HepG2 (cell line): Measurements from ENCODE around the gene OVCH1. TPM values are rescaled to one million over a fixed set of nuclear protein-coding genes. Genes with fewer than 3 reads are reported as not detected.

Source experiments
- ATAC-seq: fragments of 200-7000 bp; cut with Tn5 transposase; 3 replicates; pipeline ENCODE4 v1.9.1; 2020; ENCODE audit warnings: mild to moderate bottlenecking, moderate library complexity
- BruUV-seq: library from RNA; stranded (reverse); fragments of 400-500 nt; replicated peaks from 2 replicates; lab custom pipeline; 2021; lab: Mats Ljungman, UMichigan
- CTCF ChIA-PET: fragments of 300-600 bp; formaldehyde crosslinking; extraction: SDS; loops from one replicate; lab custom pipeline; 2021; ENCODE audit warnings: low total read pairs, inconsistent platforms, low intra/inter-chr PET ratio; lab: Yijun Ruan, JAX
- POLR2A ChIA-PET: fragments of 350-600 bp; sonication (Branson Sonifier 250); formaldehyde crosslinking; loops from one replicate; lab custom pipeline; 2020; ENCODE audit warnings: antibody characterized with exemption, inconsistent platforms; lab: Yijun Ruan, JAX
- DNase-seq: peaks from one replicate; pipeline ENCODE4 v3.0.0-alpha.2; 2015; ENCODE audit warnings: low spot score
- FAIRE-seq: peaks from 3 replicates; lab custom pipeline; 2011; peaks lifted over from hg19 to GRCh38; lab: Jason Lieb, UNC
- H2AFZ ChIP-seq: one replicate; pipeline ENCODE4 v1.6.1; 2011; ENCODE audit warnings: low read length, inconsistent platforms
- H3K27ac ChIP-seq: fragments of 300-600 bp; 3 replicates; pipeline ENCODE4 v1.8.0; 2011; ENCODE audit warnings: mixed run types, mild to moderate bottlenecking, mixed read lengths, low read length, inconsistent platforms; ENCODE audit not compliant: insufficient read depth; ENCODE audit errors: extremely low read length
- H3K27me3 ChIP-seq, 2 experiments: fragments of 200-600 bp in 1 of 2; 2 replicates in 1 of 2; 3 replicates in 1 of 2; pipeline versions ENCODE4 v1.6.0 to v1.8.0; 2011; ENCODE audit warnings: low read length in 2 of 2, mild to moderate bottlenecking in 2 of 2, moderate library complexity in 2 of 2, inconsistent platforms in 1 of 2; ENCODE audit not compliant: insufficient read depth in 2 of 2, control insufficient read depth in 1 of 2
- H3K36me3 ChIP-seq, 2 experiments: fragments of 200-600 bp in 1 of 2; replicated peaks in 1 of 2; 2 replicates in 1 of 2; 3 replicates in 1 of 2; pipeline versions ENCODE4 v1.5.1 to v1.8.0; 2011; ENCODE audit warnings: low read length in 2 of 2, inconsistent platforms in 1 of 2; ENCODE audit not compliant: insufficient read depth in 2 of 2, control insufficient read depth in 1 of 2
- H3K4me1 ChIP-seq: 2 replicates; pipeline ENCODE4 v1.5.1; 2012; ENCODE audit warnings: low read length, inconsistent platforms; ENCODE audit not compliant: insufficient read depth
- H3K4me2 ChIP-seq: 2 replicates; pipeline ENCODE4 v1.6.0; 2011; ENCODE audit warnings: low read depth, low read length, inconsistent platforms
- H3K4me3 ChIP-seq, 3 experiments: fragments of 200-600 bp in 1 of 3; sonication (generic), shearing (Covaris generic) in 1 of 3; replicated peaks in 1 of 3; 2 replicates each; pipeline ENCODE4 v1.5.1; 2011 to 2016; ENCODE audit warnings: low read length in 3 of 3, inconsistent platforms in 2 of 3, low read depth in 2 of 3, mild to moderate bottlenecking in 2 of 3, control low read depth in 1 of 3, mixed read lengths in 1 of 3; ENCODE audit not compliant: insufficient read depth in 1 of 3
- H3K79me2 ChIP-seq: one replicate; pipeline ENCODE4 v1.6.1; 2011; ENCODE audit warnings: low read length, inconsistent platforms; ENCODE audit not compliant: insufficient read depth
- H3K9ac ChIP-seq: 2 replicates; pipeline ENCODE4 v1.6.0; 2011; ENCODE audit warnings: mild to moderate bottlenecking, low read depth, low read length, inconsistent platforms; ENCODE audit not compliant: insufficient read depth
- H3K9me3 ChIP-seq: 2 replicates; pipeline ENCODE4 v1.5.1; 2012; ENCODE audit warnings: mild to moderate bottlenecking, low read length
- H4K20me1 ChIP-seq: 2 replicates; pipeline ENCODE4 v1.6.0; 2011; ENCODE audit warnings: inconsistent platforms, mild to moderate bottlenecking, low read length, moderate library complexity; ENCODE audit not compliant: insufficient read depth
- ATF3 ChIP-seq: sonication (generic); formaldehyde crosslinking; IDR thresholded peaks from 2 replicates; pipeline ENCODE4 v1.4.0; 2020; ENCODE audit warnings: missing genetic modification reagents
- FOXK2 ChIP-seq: fragments of 450-650 bp; IDR thresholded peaks from 2 replicates; pipeline ENCODE4 v1.6.1; 2016
- HNF1A ChIP-seq, 2 experiments: sonication (generic) in 1 of 2; formaldehyde crosslinking in 1 of 2; IDR thresholded peaks; 2 replicates each; pipeline versions ENCODE4 v1.4.0 to v1.6.1; 2016 to 2020; ENCODE audit warnings: borderline replicate concordance in 1 of 2, low read depth in 1 of 2, mild to moderate bottlenecking in 1 of 2, missing genetic modification reagents in 1 of 2
- IRF2 ChIP-seq: IDR thresholded peaks from 2 replicates; pipeline ENCODE4 v1.6.1; 2018; ENCODE audit warnings: missing genetic modification reagents, missing compliant biosample characterization
- LCORL ChIP-seq, 2 experiments: fragments of 450-650 bp in 1 of 2; sonication (generic) in 1 of 2; formaldehyde crosslinking in 1 of 2; IDR thresholded peaks; 2 replicates each; pipeline versions ENCODE4 v1.5.0 to v1.6.1; 2017 to 2020; ENCODE audit warnings: antibody characterized with exemption in 1 of 2, missing genetic modification reagents in 1 of 2
- NR0B2 ChIP-seq: sonication (generic); formaldehyde crosslinking; IDR thresholded peaks from 2 replicates; pipeline ENCODE4 v1.4.0; 2020; ENCODE audit warnings: mild to moderate bottlenecking, missing genetic modification reagents
- SP2 ChIP-seq: sonication (generic); formaldehyde crosslinking; IDR thresholded peaks from 2 replicates; pipeline ENCODE4 v1.5.1; 2020; ENCODE audit warnings: mild to moderate bottlenecking, missing genetic modification reagents
- TP53 ChIP-seq: sonication (generic); formaldehyde crosslinking; conservative IDR thresholded peaks from 2 replicates; pipeline ENCODE4 v1.4.0; 2020; ENCODE audit warnings: missing genetic modification reagents
- ZFP91 ChIP-seq: sonication (generic); formaldehyde crosslinking; IDR thresholded peaks from 2 replicates; pipeline ENCODE4 v1.9.0; 2022; ENCODE audit warnings: missing genetic modification reagents, mild to moderate bottlenecking, borderline replicate concordance
- ZKSCAN5 ChIP-seq: sonication (generic); formaldehyde crosslinking; IDR thresholded peaks from 2 replicates; pipeline ENCODE4 v1.5.1; 2020; ENCODE audit warnings: mild to moderate bottlenecking, missing genetic modification reagents
- ZNF546 ChIP-seq: sonication (generic); formaldehyde crosslinking; conservative IDR thresholded peaks from 2 replicates; pipeline ENCODE4 v1.8.1; 2023; ENCODE audit warnings: mild to moderate bottlenecking, missing genetic modification reagents
- ZNF792 ChIP-seq: IDR thresholded peaks from 2 replicates; pipeline ENCODE4 v1.6.1; 2016
- WGBS: methylation state at CpG from one replicate; pipeline ENCODE4 v1.1.6; 2017; ENCODE audit warnings: low lambda C conversion rate; 5-methylcytosine and 5-hydroxymethylcytosine counted together
- in situ Hi-C: cut with HindIII; loops from 2 replicates; pipeline ENCODE4 v1.10.0; 2017; ENCODE audit warnings: low pct_unique_long_range_greater_than_20kb; ENCODE audit not compliant: extremely low pct_ligation_motif_present
- intact Hi-C: fragments of 100-400 bp; cut with micrococcal nuclease; formaldehyde crosslinking; loops from one replicate; pipeline ENCODE4 v1.10.0; 2022; ENCODE audit not compliant: unreplicated experiment
- polyA plus RNA-seq, 8 experiments: library from polyadenylated mRNA; depleted of rRNA in 3 of 8; stranded (reverse) in 7 of 8; unstranded in 1 of 8; fragments of >200 nt; fragmentation: Illumina TruSeq in 4 of 8; extraction: Trizol in 4 of 8; gene quantifications; 2 replicates each; pipeline versions ENCODE4 v1.2.1 to v1.2.3, GENCODE V29; 2011 to 2016; ENCODE audit warnings: low read depth in 4 of 8, missing spikeins in 1 of 8, mixed read lengths in 1 of 8; ENCODE audit not compliant: insufficient read depth in 1 of 8
- total RNA-seq, 5 experiments: library from RNA; depleted of rRNA; stranded (reverse); fragments of >200 nt; fragmentation: Illumina TruSeq; extraction: Trizol; gene quantifications; 2 replicates each; pipeline ENCODE4 v1.2.3, GENCODE V29; 2016; ENCODE audit warnings: low read depth in 1 of 5

Gene OVCH1
- total and polyA plus RNA-seq, 2 of the 13 experiments (the other 11 are each of a cell fraction or from before 2014, with no cell fraction given), result not detected

GRCh38 chr12:29531471-29531870 is 34.0 kb upstream of the OVCH1 start:
- WGBS, result 22% methylated on average over 1 of the region's 1 CpG
- Histone ChIP-seq H4K20me1 (no peaks in the 10 kb centered on the region), H3K27me3 (no peaks in the 10 kb centered on the region), H3K9me3 (no peaks in the 10 kb centered on the region), H3K36me3 (no peaks in the 10 kb centered on the region), H2AFZ (no peak overlapping the region), H3K79me2 (no peaks in the 10 kb centered on the region), H3K9ac (no peak overlapping the region), H3K4me1 (no peaks in the 10 kb centered on the region), H3K4me3 (no peak overlapping the region), H3K4me2 (no peak overlapping the region), H3K27ac (no peak overlapping the region)
- in situ Hi-C loops, result loop anchor here (25.0 kb wide), 1 partner anchor 1306 kb away; no protein-coding TSS in a partner anchor
- FAIRE-seq (no peak), ATAC-seq (no peak), DNase-seq (no peak)
- no TSS peak for BruUV-seq
- intact Hi-C loops, result no loop called here
- ChIA-PET POLR2A (no interaction called here), CTCF (no interaction called here)
- no peak for TF ChIP-seq ZFP91 (CRISPR knock-in tag)
- no peak for TF ChIP-seq SP2
- no peak for TF ChIP-seq ATF3 (CRISPR knock-in tag)
- no peak for TF ChIP-seq LCORL (IDR thresholded peaks at IDR 0.05)
- no peak for TF ChIP-seq LCORL (CRISPR knock-in tag; IDR thresholded peaks at IDR 0.05)
- TF ChIP-seq IRF2 (CRISPR knock-in tag), result no peak

GRCh38 chr12:29530436-29530835 is 33.0 kb upstream of the OVCH1 start:
- Histone ChIP-seq H3K4me3 (no peak overlapping the region), H3K27me3 (no peaks in the 10 kb centered on the region), H3K9me3 (no peaks in the 10 kb centered on the region), H3K27ac (no peak overlapping the region), H4K20me1 (no peaks in the 10 kb centered on the region), H3K79me2 (no peaks in the 10 kb centered on the region), H3K9ac (no peak overlapping the region), H2AFZ (no peak overlapping the region), H3K36me3 (no peaks in the 10 kb centered on the region), H3K4me2 (no peak overlapping the region), H3K4me1 (no peaks in the 10 kb centered on the region)
- DNase-seq (no peak), FAIRE-seq (no peak), ATAC-seq (no peak)
- BruUV-seq, result no TSS peak
- CTCF ChIA-PET, result no interaction called here
- in situ Hi-C loops, result loop anchor here (25.0 kb wide), 1 partner anchor 1307 kb away; no protein-coding TSS in a partner anchor
- intact Hi-C loops, result no loop called here
- POLR2A ChIA-PET, result no interaction called here
- WGBS, result 68% methylated on average over 4 of the region's 4 CpGs
- TF ChIP-seq FOXK2, result no peak
- TF ChIP-seq ZKSCAN5, result no peak
- TF ChIP-seq TP53 (CRISPR knock-in tag), result no peak
- TF ChIP-seq ZNF792 (CRISPR knock-in tag), result no peak
- no peak for TF ChIP-seq NR0B2 (CRISPR knock-in tag)
- TF ChIP-seq HNF1A (IDR thresholded peaks at IDR 0.05; ENCODE audit: low read depth), result no peak
- TF ChIP-seq HNF1A (CRISPR knock-in tag; IDR thresholded peaks at IDR 0.05; ENCODE audit: borderline replicate concordance), result no peak
- TF ChIP-seq ZNF546 (CRISPR knock-in tag), result no peak
- TF ChIP-seq LCORL (IDR thresholded peaks at IDR 0.05), result no peak
- TF ChIP-seq LCORL (CRISPR knock-in tag; IDR thresholded peaks at IDR 0.05), result no peak
